Panc1 (cell line): ENCODE measurements around the gene H6PD.

Source experiments
- CTCF ChIP-seq: fragments of 450-650 bp; IDR thresholded peaks from 2 replicates; pipeline ENCODE4 v1.5.1; 2017; ENCODE audit warnings: mild to moderate bottlenecking
- SIN3A ChIP-seq: IDR thresholded peaks from 2 replicates; pipeline ENCODE4 v1.6.1; 2012; ENCODE audit warnings: low read depth, mild to moderate bottlenecking, low read length, moderate library complexity, borderline replicate concordance; ENCODE audit not compliant: insufficient read depth
- TCF7L2 ChIP-seq: IDR thresholded peaks from 2 replicates; pipeline ENCODE4 v1.6.1; 2011; ENCODE audit warnings: mild to moderate bottlenecking, low read depth, low read length, inconsistent platforms

GRCh38 chr1:9298282-9298681, 63.7 kb downstream of the H6PD start:
- no peak for TF ChIP-seq CTCF
- no peak for TF ChIP-seq TCF7L2
- TF ChIP-seq SIN3A: no peak
